Prostate gland (tissue), 2 donors: Measurements from ENCODE around the gene SPATA12. TPM values are rescaled to one million over a fixed set of nuclear protein-coding genes. Genes with fewer than 3 reads are reported as not detected.

Source experiments
- DNase-seq: peaks from one replicate; pipeline ENCODE4 v3.0.0-alpha.2; 2019; ENCODE audit warnings: low spot score
- H3K27ac ChIP-seq, 2 donors: fragments of 200-600 bp; sonication (generic); 2 replicates each; pipeline ENCODE4 v1.5.1; 2017 to 2019
- H3K27me3 ChIP-seq: fragments of 200-600 bp; sonication (generic); replicated peaks from 2 replicates; pipeline ENCODE4 v1.5.1; 2019; ENCODE audit not compliant: insufficient read depth
- H3K36me3 ChIP-seq, 2 donors: fragments of 200-600 bp; sonication (generic); 1 replicate in 1 of 2; 2 replicates in 1 of 2; pipeline versions ENCODE4 v1.5.1 to v1.8.1; 2017 to 2019
- H3K4me1 ChIP-seq: fragments of 200-600 bp; sonication (generic); replicated peaks from 2 replicates; pipeline ENCODE4 v1.5.1; 2019
- H3K4me3 ChIP-seq, 2 donors: fragments of 200-600 bp; sonication (generic); 2 replicates each; pipeline ENCODE4 v1.5.1; 2017 to 2019
- H3K9me3 ChIP-seq: fragments of 200-600 bp; sonication (generic); 2 replicates; pipeline ENCODE4 v1.5.1; 2017
- CTCF ChIP-seq, 4 experiments: fragments of 200-600 bp in 2 of 4; fragments of 450-650 bp in 2 of 4; sonication (generic) in 2 of 4; IDR thresholded peaks; 1 replicate in 3 of 4; 2 replicates in 1 of 4; pipeline ENCODE4 v1.5.1; 2016 to 2019; ENCODE audit warnings: antibody characterized with exemption in 4 of 4, mild to moderate bottlenecking in 2 of 4, moderate library complexity in 2 of 4
- POLR2A ChIP-seq: fragments of 450-650 bp; IDR thresholded peaks from one replicate; pipeline ENCODE4 v1.6.1; 2016; ENCODE audit warnings: antibody characterized with exemption, mild to moderate bottlenecking
- POLR2AphosphoS5 ChIP-seq: sonication (generic); formaldehyde crosslinking; IDR thresholded peaks from one replicate; pipeline ENCODE4 v1.6.1; 2017; ENCODE audit warnings: antibody characterized with exemption
- WGBS: methylation state at CpG from one replicate; pipeline ENCODE4 v1.1.5; 2018; 5-methylcytosine and 5-hydroxymethylcytosine counted together
- intact Hi-C: fragments of 100-400 bp; cut with DNase I; formaldehyde crosslinking; loops from one replicate; pipeline ENCODE4 v1.14.2; 2022
- total RNA-seq, 2 donors: library from RNA; depleted of rRNA; stranded (reverse); fragments of >200 nt; gene quantifications; one replicate each; pipeline ENCODE4 v1.1.0, GENCODE V29; 2016

SPATA12 gene
- total RNA-seq, 2 donors from 2014 or later: 0.28 TPM; not detected in 1

- H3K4me3 ChIP-seq: no peak overlapping the region
- no peak overlapping the region for H3K27ac ChIP-seq
- intact Hi-C loops: no loop called here
- no peaks in the 10 kb centered on the region for H3K27me3 ChIP-seq
- TF ChIP-seq POLR2AphosphoS5 (no peak), POLR2A (no peak), CTCF (IDR thresholded peaks at IDR 0.05) (no peak)
- no peak for DNase-seq
- H3K36me3 ChIP-seq: no peaks in the 10 kb centered on the region
- no peaks in the 10 kb centered on the region for H3K4me1 ChIP-seq
- 55% methylated on average over 3 of the region's 3 CpGs for WGBS
- no peaks in the 10 kb centered on the region for H3K9me3 ChIP-seq
Observed at GRCh38 chr3:57118254-57118653, 57.8 kb downstream of the SPATA12 start.

- intact Hi-C loops: no loop called here
- Histone ChIP-seq H3K4me1 (no peaks in the 10 kb centered on the region), H3K36me3 (no peaks in the 10 kb centered on the region), H3K27me3 (no peaks in the 10 kb centered on the region), H3K27ac (no peak overlapping the region), H3K4me3 (no peak overlapping the region), H3K9me3 (no peaks in the 10 kb centered on the region)
- DNase-seq: no peak
- 76% methylated on average over 3 of the region's 3 CpGs for WGBS
- no peak for TF ChIP-seq POLR2A
Observed at GRCh38 chr3:57120040-57120439, 59.6 kb downstream of the SPATA12 start.

DNA sequence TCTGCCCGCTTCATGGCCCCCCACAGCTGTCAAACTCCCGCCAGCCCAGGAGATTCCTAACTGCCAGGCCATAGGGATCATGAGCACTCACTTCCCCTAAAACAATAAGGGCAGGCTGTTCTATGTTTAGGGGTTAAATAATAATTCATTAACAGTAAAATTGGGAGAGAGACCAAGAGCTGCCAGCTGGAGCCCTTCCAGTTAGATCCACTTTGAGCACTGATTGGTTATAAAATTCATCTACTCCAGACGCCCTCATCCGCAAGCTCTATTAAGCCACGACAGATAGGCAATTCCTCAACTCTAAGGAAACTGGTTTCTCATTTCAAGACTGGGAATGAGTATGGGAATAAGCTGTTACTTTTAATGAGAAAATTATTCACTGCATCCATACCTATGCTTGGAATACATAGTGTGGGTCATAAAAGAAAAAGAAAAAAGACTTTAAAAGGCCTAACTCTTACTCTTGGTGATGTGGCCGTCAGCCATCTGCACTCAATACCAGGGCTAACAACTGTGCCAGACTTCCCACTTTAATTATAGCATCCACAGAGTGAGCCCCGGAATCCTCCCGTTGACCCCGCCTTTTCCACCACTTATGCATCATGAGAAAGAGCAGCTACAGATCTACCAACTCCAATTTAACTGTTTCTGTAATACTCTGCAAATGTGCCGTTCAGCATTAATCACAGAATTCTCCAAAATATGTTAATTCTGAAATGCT, 60.1 kb downstream of the SPATA12 start:
- no peaks in the 10 kb centered on the region for H3K27me3 ChIP-seq
- H3K4me1 ChIP-seq: no peaks in the 10 kb centered on the region
- H3K36me3 ChIP-seq: no peaks in the 10 kb centered on the region
- H3K4me3 ChIP-seq: no peak overlapping the region
- no peak for DNase-seq
- 67% methylated on average over 10 of the region's 10 CpGs for WGBS
- intact Hi-C loops: no loop called here
- H3K9me3 ChIP-seq: no peaks in the 10 kb centered on the region
- no peak for TF ChIP-seq POLR2A
- TF ChIP-seq POLR2AphosphoS5: no peak
- TF ChIP-seq CTCF (IDR thresholded peaks at IDR 0.05): no peak
- H3K27ac ChIP-seq: no peak overlapping the region

Other genes starting within 250 kb of the SPATA12 start
- 10 to 100 TPM in 1 of 2 donors, 1 to 10 TPM in 1; 8.3 to 19.9 TPM for gene IL17RD, start 104.7 kb downstream of the SPATA12 start, total RNA-seq
- gene HESX1, start 139.3 kb downstream of the SPATA12 start, total RNA-seq: 1 to 10 TPM in 1 of 2 donors, under 1 TPM in 1; 0.23 to 3.6 TPM
- 10 to 100 TPM; 32.3 to 47.3 TPM for gene APPL1, start 167.1 kb downstream of the SPATA12 start, total RNA-seq
- gene ASB14, start 232.0 kb downstream of the SPATA12 start, total RNA-seq: not detected